ENCODE results near the gene PRPH2. TPM values are rescaled to one million over a fixed set of nuclear protein-coding genes. Genes with fewer than 3 reads are reported as not detected.

The PRPH2 gene, protein sequence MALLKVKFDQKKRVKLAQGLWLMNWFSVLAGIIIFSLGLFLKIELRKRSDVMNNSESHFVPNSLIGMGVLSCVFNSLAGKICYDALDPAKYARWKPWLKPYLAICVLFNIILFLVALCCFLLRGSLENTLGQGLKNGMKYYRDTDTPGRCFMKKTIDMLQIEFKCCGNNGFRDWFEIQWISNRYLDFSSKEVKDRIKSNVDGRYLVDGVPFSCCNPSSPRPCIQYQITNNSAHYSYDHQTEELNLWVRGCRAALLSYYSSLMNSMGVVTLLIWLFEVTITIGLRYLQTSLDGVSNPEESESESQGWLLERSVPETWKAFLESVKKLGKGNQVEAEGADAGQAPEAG
- total RNA-seq (2013; cell fraction: nucleolus; rRNA removed), result not detected in 2 replicates
- not detected in 2 replicates for total RNA-seq (2014; rRNA removed)
- not detected in 2 replicates for total RNA-seq (2014; rRNA removed; fragmentation: Illumina TruSeq; extraction: Trizol)
- not detected in 2 replicates for total RNA-seq (2021)
- polyA plus RNA-seq (2011; ENCODE audit: low read depth), result not detected
- polyA plus RNA-seq (2011; rRNA removed), result not detected in 2 replicates
- not detected in 2 replicates for polyA plus RNA-seq (2011; cell fraction: cytosol; rRNA removed)
- not detected in 2 replicates for polyA plus RNA-seq (2011; cell fraction: nucleus; rRNA removed)
- polyA plus RNA-seq (2012), result not detected in 2 replicates
- polyA plus RNA-seq (2014; fragmentation: Illumina TruSeq; extraction: Trizol), result not detected in 2 replicates
- under 1 TPM in 1 of 2 experiments, not detected in 1; 0.08 TPM for polyA plus RNA-seq (2014; fragmentation: Nextera tagmentation; extraction: Ambion mirVana)
- polyA plus RNA-seq (2014; rRNA removed), result not detected in 2 replicates
- polyA plus RNA-seq (2016; fragmentation: Nextera tagmentation; extraction: Ambion mirVana), result not detected
- not detected in 2 replicates for polyA minus RNA-seq (2011; rRNA and poly(A)+ RNA removed)
- not detected in 2 replicates for polyA minus RNA-seq (2011; cell fraction: cytosol; rRNA and poly(A)+ RNA removed)
- not detected in 2 replicates for polyA minus RNA-seq (2011; cell fraction: nucleus; rRNA and poly(A)+ RNA removed)
- percentile 6 among the genes with signal in this experiment for Bru-seq, nascent RNA
- not detected for BruChase-seq, experiment 1, labeled RNA remaining after a 6-hour chase
- BruChase-seq, experiment 2, labeled RNA remaining after a 2-hour chase, result not detected
- long read RNA-seq, experiment 1, result 0 reads
- long read RNA-seq, experiment 2, result 0 reads

DNA sequence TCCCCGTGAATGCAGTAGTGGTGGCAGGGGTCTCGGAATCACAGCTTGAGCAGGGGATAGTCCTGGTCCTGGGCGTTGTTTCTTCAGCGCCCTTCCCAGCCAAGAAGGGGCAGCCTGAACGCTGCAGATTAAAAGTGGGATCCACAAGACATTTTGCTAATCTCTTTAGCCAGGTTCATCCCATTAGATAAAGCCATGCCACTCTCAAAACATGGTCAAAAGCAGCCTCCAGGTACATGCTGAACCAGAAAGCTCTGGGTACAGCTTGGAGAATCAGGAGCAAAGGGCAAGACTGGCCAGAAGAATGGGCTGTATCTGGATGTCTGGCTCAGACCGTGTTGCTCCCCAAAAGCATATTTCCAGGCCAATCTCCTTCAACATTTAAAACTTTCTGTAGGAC is at the start of gene PRPH2:
PRPH2 (minus strand) TSS at position 101 of the 400 bp plus-strand sequence. CDS start 263 bp downstream, outside the sequence.
- no peak for TF ChIP-seq EP300 (IDR thresholded peaks at IDR 0.05; ENCODE audit: borderline replicate concordance in 1 of 2, control insufficient read depth in 1 of 2, low read depth in 2 of 2, low read length in 2 of 2)
- no peak for TF ChIP-seq NR2C1 (IDR thresholded peaks at IDR 0.05)
- TF ChIP-seq, protein P1, sequence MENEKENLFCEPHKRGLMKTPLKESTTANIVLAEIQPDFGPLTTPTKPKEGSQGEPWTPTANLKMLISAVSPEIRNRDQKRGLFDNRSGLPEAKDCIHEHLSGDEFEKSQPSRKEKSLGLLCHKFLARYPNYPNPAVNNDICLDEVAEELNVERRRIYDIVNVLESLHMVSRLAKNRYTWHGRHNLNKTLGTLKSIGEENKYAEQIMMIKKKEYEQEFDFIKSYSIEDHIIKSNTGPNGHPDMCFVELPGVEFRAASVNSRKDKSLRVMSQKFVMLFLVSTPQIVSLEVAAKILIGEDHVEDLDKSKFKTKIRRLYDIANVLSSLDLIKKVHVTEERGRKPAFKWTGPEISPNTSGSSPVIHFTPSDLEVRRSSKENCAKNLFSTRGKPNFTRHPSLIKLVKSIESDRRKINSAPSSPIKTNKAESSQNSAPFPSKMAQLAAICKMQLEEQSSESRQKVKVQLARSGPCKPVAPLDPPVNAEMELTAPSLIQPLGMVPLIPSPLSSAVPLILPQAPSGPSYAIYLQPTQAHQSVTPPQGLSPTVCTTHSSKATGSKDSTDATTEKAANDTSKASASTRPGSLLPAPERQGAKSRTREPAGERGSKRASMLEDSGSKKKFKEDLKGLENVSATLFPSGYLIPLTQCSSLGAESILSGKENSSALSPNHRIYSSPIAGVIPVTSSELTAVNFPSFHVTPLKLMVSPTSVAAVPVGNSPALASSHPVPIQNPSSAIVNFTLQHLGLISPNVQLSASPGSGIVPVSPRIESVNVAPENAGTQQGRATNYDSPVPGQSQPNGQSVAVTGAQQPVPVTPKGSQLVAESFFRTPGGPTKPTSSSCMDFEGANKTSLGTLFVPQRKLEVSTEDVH (IDR thresholded peaks at IDR 0.05; ENCODE audit: low read depth, partially characterized antibody), result no peak
- no peak for TF ChIP-seq JUND (IDR thresholded peaks at IDR 0.05; ENCODE audit: low read depth, low read length)
- no peak for TF ChIP-seq RFX5 (IDR thresholded peaks at IDR 0.05; ENCODE audit: low read depth, low read length)
- no peak for TF ChIP-seq RELA (IDR thresholded peaks at IDR 0.05; ENCODE audit: borderline replicate concordance, partially characterized antibody)
- no peak for TF ChIP-seq BACH1 (IDR thresholded peaks at IDR 0.05; ENCODE audit: borderline replicate concordance)
- TF ChIP-seq TCF3 (IDR thresholded peaks at IDR 0.05; ENCODE audit: borderline replicate concordance, insufficient read depth, low read depth, low read length), result no peak
- no peak for TF ChIP-seq SIN3A (IDR thresholded peaks at IDR 0.05; ENCODE audit: low read depth, low read length)
- TF ChIP-seq, protein P2, sequence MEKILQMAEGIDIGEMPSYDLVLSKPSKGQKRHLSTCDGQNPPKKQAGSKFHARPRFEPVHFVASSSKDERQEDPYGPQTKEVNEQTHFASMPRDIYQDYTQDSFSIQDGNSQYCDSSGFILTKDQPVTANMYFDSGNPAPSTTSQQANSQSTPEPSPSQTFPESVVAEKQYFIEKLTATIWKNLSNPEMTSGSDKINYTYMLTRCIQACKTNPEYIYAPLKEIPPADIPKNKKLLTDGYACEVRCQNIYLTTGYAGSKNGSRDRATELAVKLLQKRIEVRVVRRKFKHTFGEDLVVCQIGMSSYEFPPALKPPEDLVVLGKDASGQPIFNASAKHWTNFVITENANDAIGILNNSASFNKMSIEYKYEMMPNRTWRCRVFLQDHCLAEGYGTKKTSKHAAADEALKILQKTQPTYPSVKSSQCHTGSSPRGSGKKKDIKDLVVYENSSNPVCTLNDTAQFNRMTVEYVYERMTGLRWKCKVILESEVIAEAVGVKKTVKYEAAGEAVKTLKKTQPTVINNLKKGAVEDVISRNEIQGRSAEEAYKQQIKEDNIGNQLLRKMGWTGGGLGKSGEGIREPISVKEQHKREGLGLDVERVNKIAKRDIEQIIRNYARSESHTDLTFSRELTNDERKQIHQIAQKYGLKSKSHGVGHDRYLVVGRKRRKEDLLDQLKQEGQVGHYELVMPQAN (conservative IDR thresholded peaks at IDR 0.05), result no peak
- TF ChIP-seq, protein P3, sequence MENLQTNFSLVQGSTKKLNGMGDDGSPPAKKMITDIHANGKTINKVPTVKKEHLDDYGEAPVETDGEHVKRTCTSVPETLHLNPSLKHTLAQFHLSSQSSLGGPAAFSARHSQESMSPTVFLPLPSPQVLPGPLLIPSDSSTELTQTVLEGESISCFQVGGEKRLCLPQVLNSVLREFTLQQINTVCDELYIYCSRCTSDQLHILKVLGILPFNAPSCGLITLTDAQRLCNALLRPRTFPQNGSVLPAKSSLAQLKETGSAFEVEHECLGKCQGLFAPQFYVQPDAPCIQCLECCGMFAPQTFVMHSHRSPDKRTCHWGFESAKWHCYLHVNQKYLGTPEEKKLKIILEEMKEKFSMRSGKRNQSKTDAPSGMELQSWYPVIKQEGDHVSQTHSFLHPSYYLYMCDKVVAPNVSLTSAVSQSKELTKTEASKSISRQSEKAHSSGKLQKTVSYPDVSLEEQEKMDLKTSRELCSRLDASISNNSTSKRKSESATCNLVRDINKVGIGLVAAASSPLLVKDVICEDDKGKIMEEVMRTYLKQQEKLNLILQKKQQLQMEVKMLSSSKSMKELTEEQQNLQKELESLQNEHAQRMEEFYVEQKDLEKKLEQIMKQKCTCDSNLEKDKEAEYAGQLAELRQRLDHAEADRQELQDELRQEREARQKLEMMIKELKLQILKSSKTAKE (IDR thresholded peaks at IDR 0.05; ENCODE audit: low read depth, poor library complexity, severe bottlenecking), result no peak
- TF ChIP-seq SMAD5 (IDR thresholded peaks at IDR 0.05; ENCODE audit: low read depth), result no peak
- no peak for TF ChIP-seq NFYA (IDR thresholded peaks at IDR 0.05; ENCODE audit: borderline replicate concordance, low read depth, low read length)
- H3K27me3 ChIP-seq (replicated peaks in 1 of 2; ENCODE audit: control insufficient read depth in 2 of 2, insufficient read depth in 2 of 2, low read length in 1 of 2), result no peaks in the 10 kb centered on the region
- H4K20me1 ChIP-seq (ENCODE audit: control insufficient read depth, insufficient read depth), result no peaks in the 10 kb centered on the region
- ChIA-PET POLR2A (no interaction called here), RAD21 (ENCODE audit: unreplicated experiment) (interaction anchor here (0.5 kb wide), 1 partner anchor 508 kb away, joined by 3 read pairs; no protein-coding TSS in a partner anchor), CTCF (interaction anchor here (0.8 kb wide), 1 partner anchor 61 kb away, joined by 3 read pairs; no protein-coding TSS in a partner anchor), SMC1A (ENCODE audit: uncharacterized antibody, unreplicated experiment) (no interaction called here)
- FAIRE-seq (no peak), DNase-seq (ENCODE audit: low read depth, low spot score) (no peak), ATAC-seq (no peak)
- H3K4me3 ChIP-seq, result no peak within 1 kb of the TSS
- H3K4me1 ChIP-seq (ENCODE audit: control insufficient read depth, insufficient read depth, low read length), result peaks cover 14% of the 10 kb centered on the region
- no peak within 1 kb of the TSS for H3K4me2 ChIP-seq (ENCODE audit: control insufficient read depth, insufficient read depth)
- H3K9me3 ChIP-seq (replicated peaks; ENCODE audit: control insufficient read depth, insufficient read depth, low read length), result no peaks in the 10 kb centered on the region
- 55% methylated on average over 6 of the region's 6 CpGs for WGBS (ENCODE audit: insufficient coverage, insufficient replicate concordance, low lambda C conversion rate, missing lambda C conversion rate)
- H3K36me3 ChIP-seq (ENCODE audit: control insufficient read depth in 2 of 2, insufficient read depth in 2 of 2, low read length in 1 of 2), result no peaks in the 10 kb centered on the region
- no peak within 1 kb of the TSS for H2AFZ ChIP-seq (ENCODE audit: control insufficient read depth, low read depth, low read length)
- no peaks in the 10 kb centered on the region for H3K79me2 ChIP-seq (ENCODE audit: control insufficient read depth, insufficient read depth, low read length)
- intact Hi-C loops (cut with micrococcal nuclease; ENCODE audit: unreplicated experiment) (no loop called here), in situ Hi-C loops (cut with MboI) (no loop called here)
- no peak within 1 kb of the TSS for H3K9ac ChIP-seq (ENCODE audit: control insufficient read depth, insufficient read depth, low read length)
- no TSS peak for BruUV-seq (replicated peaks)
- no peak within 1 kb of the TSS for H3K27ac ChIP-seq (ENCODE audit: control insufficient read depth, insufficient read depth)

Measured in GM12878 (cell line).